HTR-8/SVneo (cell line): Measurements from ENCODE around the gene DDA1.
"Not testable (repeated sequence)": the region's sequence is repeated elsewhere in the genome, so short reads cannot be mapped to it uniquely, and the experiment has no call there.

Experiments
- DNase-seq: peaks from one replicate; pipeline ENCODE4 v3.0.0; 2011; ENCODE audit warnings: low spot score, mixed read lengths; ENCODE audit not compliant: insufficient read length
- FAIRE-seq: peaks from 2 replicates; lab custom pipeline; 2011; peaks lifted over from hg19 to GRCh38; lab: Jason Lieb, UNC

DDA1 gene

GRCh38 chr19:17340302-17340870 is 31.0 kb downstream of the DDA1 start:
- FAIRE-seq: no peak
- no peak for DNase-seq

DNA sequence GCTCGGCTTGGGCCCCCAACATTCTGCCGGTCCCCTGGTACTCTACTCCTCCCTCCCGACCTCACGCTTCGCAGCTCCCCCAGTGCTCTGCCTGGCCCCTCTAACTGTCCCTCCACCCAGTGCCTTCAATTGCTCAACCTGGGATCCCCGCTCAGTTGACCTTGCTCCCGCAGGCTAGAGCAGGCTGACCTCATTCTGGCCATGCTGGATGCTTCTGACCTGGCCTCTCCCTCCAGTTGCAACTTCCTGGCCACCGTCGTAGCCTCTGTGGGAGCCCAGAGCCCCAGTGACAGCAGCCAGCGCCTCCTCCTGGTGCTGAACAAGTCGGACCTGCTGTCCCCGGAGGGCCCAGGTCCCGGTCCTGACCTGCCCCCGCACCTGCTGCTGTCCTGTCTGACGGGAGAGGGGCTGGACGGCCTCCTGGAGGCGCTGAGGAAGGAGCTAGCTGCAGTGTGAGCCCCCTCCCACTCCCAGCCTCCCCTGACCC is 31.6 kb downstream of the DDA1 start:
- DNase-seq: no peak
- no peak for FAIRE-seq

DNA sequence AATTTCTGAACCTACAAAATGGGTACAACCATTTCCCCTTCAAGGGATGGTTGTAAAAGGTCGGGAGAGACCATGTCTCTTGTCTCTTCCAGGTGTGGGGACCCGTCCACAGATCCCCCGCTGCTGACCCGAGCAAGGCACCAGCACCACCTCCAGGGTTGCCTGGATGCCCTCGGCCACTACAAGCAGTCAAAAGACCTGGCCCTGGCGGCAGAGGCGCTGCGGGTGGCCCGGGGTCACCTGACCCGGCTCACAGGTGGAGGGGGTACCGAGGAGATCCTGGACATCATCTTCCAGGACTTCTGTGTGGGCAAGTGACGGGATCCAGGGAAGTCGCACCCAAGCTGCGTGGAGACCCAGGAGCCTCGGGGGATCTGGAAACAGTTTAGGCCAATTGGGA is 32.0 kb downstream of the DDA1 start:
- FAIRE-seq: no peak

DNA sequence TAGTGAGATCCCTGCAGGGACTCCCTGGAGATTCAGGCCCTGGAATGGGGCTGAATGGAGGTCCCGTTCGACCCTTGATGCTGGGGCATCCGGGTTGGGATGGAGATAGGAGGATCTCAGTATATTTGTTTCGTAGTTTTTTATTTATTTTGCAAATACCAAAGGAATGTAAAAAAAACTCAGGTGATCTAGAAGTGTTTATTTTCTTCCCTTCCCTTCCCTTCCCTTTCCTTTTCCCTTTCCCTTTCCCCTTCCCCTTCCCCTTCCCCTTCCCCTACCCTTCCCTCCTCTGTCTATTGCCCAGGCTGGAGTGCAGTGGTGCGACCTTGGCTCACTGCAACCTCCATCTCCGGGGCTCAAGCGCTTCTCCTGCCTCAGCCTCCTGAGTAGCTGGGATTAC is 32.5 kb downstream of the DDA1 start:
- FAIRE-seq: no peak
- DNase-seq: no peak

More for the DNA sequence above, 32.0 kb downstream of the DDA1 start:
- DNase-seq: no peak

- FAIRE-seq (peak; percentile 82), DNase-seq (peak; percentile 88)
Observed at GRCh38 chr19:17346109-17346671, 36.8 kb downstream of the DDA1 start.

DNA sequence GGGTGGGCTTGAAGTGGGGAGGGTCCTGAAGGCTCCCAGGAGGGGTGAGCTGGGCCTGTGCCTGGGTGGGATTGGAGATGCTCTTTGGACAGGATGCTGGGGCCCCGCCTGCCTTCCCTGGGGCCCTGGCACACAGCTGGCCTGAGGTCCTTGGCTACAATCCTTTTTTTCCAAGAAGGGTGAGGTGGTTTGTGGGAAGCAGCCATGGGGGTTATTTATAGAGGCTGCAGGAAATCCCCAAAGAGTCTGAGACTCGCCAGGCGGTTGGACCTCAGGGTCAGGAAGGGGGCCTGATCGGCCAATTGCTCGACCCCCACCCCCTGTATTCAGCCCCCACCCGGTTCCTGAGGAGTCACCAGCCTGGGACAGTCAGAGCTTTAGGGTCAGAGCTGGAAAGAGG is 38.0 kb downstream of the DDA1 start:
- FAIRE-seq: no peak
- DNase-seq: no peak

DNA sequence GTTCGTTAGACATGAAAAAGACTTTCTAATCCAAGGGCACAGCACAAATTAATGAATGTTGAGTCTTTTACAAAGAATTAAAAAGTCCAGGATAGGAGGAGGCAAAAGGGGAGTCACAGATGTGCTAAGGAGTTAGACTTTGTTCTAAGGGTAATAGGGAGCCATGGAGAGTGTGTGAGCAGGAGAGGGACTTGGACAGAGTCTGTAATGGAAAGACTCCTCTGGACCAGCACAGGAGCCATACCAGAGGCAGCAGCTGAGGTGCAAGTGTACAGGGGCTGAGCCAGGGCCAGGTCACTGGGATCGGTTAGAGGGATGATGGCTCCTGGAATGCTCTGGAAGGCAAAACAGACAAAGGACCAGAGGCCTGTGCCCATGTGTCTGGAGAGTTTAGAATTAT is 38.5 kb downstream of the DDA1 start:
- FAIRE-seq (no peak), DNase-seq (no peak)

DNA sequence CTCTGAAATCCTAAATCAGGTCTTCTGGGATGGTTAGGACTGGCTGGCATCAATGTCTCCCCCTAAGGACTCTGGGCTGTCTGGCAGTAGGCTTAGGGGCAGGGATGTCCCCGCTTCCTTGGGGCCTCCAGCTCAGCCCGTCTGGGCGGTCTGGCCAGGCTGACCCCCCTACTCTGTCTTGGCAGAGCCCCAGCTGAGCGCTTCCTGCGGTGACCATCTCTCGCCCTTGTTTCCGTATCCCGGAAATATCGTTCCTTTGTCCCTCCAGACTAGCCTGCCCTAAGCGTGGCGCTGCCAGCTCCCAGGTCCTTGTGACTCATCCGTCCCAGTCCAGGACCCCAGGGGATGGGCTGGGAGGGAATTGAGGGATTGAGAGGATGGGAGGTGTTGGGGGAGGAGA is 39.3 kb downstream of the DDA1 start:
- FAIRE-seq (no peak), DNase-seq (peak; percentile 93)

DNA sequence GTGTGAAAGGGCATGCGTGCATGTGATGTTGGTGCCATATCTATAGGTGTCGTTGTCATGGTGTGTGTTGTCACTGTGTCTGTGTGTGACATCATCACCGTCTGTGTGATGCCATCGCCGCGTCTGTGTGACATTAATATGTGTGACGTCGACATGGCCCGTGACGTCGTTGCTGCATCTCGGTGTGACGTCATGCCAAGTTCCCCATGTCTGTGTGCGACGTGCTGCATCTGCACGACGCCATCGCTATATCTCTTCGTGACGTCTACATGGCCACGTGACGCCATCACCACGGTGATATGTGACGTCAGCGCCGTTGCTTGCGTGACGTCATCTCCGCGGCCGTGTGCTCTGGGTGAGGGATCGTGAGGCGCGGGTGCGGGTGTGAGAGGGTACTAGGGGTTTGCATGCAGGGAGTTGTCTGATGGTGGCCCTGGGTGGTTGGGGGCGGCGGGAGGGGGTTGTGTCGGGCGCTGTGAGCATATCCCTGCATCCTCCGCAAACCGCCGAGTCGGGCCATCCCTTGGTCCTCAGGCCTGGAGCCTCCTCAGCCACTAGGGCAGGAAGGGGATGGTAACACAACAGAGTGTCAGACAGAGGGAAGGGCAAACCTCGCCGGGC is 42.6 kb downstream of the DDA1 start:
- DNase-seq: no peak
- FAIRE-seq: peak; percentile 86

GRCh38 chr19:17352608-17353280 is 43.4 kb downstream of the DDA1 start:
- no peak for FAIRE-seq

DNA sequence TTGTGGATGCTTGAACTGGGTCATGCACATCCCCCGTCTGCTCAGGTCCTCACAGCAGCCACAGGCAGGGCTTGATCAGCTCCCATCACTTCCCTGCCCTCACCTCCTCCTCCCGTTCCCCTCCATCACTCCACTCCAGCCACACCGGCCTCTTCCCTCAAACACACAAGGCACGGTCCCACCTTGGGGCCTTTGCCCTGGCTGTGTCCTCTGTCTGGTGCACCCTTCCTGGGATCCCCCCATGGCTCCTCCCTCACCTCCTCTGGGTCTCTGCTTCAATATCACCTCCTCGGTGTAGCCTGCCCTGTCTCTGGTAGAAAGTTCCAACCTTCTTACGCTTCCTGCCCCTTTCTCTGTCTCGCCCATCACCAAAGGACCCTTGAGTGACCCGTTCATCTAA is 44.0 kb downstream of the DDA1 start:
- DNase-seq: no peak
- no peak for FAIRE-seq

More at GRCh38 chr19:17352608-17353280, 43.4 kb downstream of the DDA1 start:
- no peak for DNase-seq

DNA sequence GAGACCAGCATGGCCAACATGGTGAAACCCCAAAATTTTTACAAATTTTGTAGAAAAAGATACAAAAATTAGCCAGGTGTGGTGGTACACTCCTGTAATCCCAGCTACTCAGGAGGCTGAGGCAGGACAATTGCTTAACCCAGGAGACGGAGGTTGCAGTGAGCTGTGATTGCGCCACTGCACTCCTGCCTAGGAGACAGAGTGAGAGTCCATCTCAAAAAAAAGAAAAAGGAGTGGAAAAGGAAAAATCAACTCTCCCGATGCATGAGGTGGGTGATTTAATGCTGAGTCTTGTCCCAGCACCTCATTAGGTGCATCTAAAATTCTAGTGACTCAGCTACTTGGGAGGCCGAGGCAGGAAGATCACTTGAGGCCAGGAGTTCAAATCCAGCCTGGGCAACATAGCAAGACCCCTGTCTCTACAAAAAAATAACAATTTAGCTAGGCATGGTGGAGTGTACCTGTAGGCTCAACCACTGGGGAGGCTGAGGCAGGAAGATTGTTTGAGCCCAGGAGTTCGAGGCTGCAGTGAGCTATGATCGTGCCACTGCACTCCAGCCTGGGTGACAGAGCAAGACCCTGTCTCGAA is 47.8 kb downstream of the DDA1 start:
- DNase-seq (no peak), FAIRE-seq (no peak)

GRCh38 chr19:17357724-17358123 is 48.4 kb downstream of the DDA1 start:
- FAIRE-seq: no peak

GRCh38 chr19:17358395-17358794 is 49.0 kb downstream of the DDA1 start:
- no peak for FAIRE-seq
- DNase-seq: no peak

More at GRCh38 chr19:17357724-17358123, 48.4 kb downstream of the DDA1 start:
- no peak for DNase-seq

DNA sequence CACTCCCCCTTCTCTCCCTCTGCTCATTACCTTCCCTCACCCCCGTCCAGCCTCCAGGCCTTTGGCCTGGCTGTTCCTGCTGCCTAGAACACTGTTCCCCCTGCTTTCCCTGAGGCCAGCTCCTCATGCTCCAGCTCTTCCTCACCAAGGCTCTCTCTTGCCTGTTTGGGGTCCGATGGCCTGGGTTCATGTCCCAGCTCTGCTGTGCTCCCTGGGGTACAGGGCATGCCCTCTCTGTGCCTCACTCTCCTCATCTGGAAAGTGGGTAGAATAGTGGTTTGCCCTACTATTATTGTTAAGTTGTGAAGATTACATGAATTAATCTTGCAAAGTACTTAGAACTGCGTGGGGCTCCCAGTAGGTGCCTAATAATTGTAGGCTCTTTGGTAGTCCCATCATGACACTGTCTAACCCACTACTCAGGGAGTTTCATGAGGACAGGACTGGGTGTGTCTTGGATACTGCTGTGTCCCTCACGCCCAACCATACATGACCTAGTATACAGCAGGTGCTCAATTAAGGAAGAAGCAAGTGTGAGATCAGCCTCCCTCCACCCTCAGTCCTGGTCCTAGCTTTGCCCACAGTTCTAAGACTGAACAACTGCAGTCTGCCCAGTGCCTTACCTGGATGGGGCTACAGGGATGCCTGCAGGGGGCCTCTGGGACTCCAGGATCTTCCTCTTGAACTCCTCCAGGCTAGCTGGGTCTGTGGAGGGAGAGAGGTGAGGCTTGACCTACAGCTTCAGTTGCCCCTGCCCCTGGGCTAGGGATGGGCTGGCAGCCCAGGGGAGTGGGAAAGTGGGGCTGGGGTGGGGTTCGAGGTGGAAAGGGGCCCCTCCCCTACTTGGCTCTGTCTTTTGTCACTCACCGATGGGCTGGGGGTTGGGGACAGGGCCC is 50.8 kb downstream of the DDA1 start:
- no peak for DNase-seq
- FAIRE-seq: no peak

DNA sequence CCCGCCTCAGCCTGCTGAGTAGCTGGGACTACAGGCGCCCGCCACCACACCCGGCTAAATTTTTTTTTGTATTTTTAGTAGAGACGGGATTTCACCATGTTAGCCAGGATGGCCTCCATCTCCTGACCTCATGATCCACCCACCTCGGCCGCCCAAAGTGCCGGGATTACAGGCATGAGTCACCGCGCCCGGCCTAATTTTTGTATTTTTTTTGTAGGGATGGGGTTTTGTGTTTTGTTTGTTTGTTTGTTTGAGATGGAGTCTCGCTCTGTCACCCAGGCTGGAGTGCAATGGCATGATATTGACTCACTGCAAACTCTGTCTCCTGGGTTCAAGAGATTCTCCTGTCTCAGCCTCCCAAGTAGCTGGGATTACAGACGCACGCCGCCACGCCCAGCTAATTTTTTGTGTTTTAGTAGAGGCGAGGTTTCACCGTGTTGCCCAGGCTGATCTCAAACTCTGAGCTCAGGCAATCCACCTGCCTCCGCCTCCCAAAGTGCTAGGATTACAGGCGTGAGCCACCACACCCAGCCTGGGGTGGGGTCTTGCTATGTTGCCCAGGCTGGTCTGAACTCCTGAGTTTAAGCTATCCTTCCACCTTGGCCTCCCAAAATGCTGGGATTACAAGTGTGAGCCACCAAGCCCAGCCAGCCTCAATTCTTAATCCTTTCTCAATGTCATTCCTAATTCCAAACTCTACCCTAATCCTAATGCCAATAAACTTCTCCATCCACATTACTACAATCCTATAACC is 54.7 kb downstream of the DDA1 start:
- not testable (repeated sequence) for FAIRE-seq, DNase-seq

GRCh38 chr19:17365361-17365760 is 56.0 kb downstream of the DDA1 start:
- no peak for FAIRE-seq
- no peak for DNase-seq

DNA sequence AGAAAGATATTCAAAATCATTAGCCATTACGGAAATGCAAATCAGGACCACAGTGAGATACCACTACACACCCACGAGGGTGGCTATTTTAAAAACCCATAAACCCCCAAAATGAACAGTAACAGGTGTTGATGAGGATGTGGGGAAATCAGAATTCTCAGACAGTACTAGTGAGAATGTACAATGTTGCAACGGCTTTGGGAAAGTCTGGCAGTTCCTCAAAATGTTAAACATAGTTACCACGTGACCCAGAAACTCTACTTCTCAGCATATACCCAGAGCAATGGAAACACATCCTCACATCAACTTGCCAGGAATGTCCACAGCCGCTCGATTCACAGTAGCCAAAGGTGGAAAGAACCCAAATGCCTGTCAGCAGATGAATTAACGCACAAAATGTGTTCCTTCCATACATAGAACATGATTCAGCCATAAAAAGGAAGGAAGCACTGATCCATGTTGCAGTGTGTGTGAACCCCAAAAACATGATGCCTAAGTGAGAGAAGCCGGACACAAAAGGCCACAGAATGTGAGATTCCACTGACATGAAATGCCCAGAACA is 60.7 kb downstream of the DDA1 start:
- no peak for DNase-seq
- no peak for FAIRE-seq
